HG02885 (cell line): ENCODE results near the gene JAKMIP3.

Source experiments
- ATAC-seq: cut with Tn5 transposase; IDR thresholded peaks from one replicate; pipeline ENCODE4 v1.9.1; 2021; ENCODE audit warnings: mild to moderate bottlenecking; ENCODE audit not compliant: unreplicated experiment, poor library complexity

JAKMIP3 gene

GRCh38 chr10:132065491-132066105 lies at the start of gene JAKMIP3:
TSS of gene JAKMIP3 (plus strand) at chr10:132065946. CDS start at chr10:132104809, 38,863 bp downstream.
- no peak for ATAC-seq

- no peak for ATAC-seq
Measured at GRCh38 chr10:132016514-132016913, 49.2 kb upstream of the JAKMIP3 start.

- no peak for ATAC-seq
Measured at GRCh38 chr10:132018446-132018845, 47.3 kb upstream of the JAKMIP3 start.

- no peak for ATAC-seq
Measured at GRCh38 chr10:132019366-132019765, 46.4 kb upstream of the JAKMIP3 start.

- ATAC-seq, result no peak
Measured at GRCh38 chr10:132020456-132020855, 45.3 kb upstream of the JAKMIP3 start.

- no peak for ATAC-seq
Measured at GRCh38 chr10:132021046-132021445, 44.7 kb upstream of the JAKMIP3 start.

GRCh38 chr10:132021504-132022143 lies 44.1 kb upstream of the JAKMIP3 start:
- no peak for ATAC-seq

- no peak for ATAC-seq
Measured at GRCh38 chr10:132022241-132022640, 43.5 kb upstream of the JAKMIP3 start.

- peak; percentile 72 for ATAC-seq
Measured at GRCh38 chr10:132023092-132023811, 42.5 kb upstream of the JAKMIP3 start.

GRCh38 chr10:132027423-132027983 lies 38.2 kb upstream of the JAKMIP3 start:
- no peak for ATAC-seq

- ATAC-seq, result no peak
Measured at GRCh38 chr10:132028706-132029105, 37.0 kb upstream of the JAKMIP3 start.

GRCh38 chr10:132030898-132031463 lies 34.8 kb upstream of the JAKMIP3 start:
- ATAC-seq, result no peak

GRCh38 chr10:132033632-132034031 lies 32.1 kb upstream of the JAKMIP3 start:
- no peak for ATAC-seq

- ATAC-seq, result no peak
Measured at GRCh38 chr10:132035476-132035875, 30.3 kb upstream of the JAKMIP3 start.

GRCh38 chr10:132036153-132036886 lies 29.4 kb upstream of the JAKMIP3 start:
- ATAC-seq, result no peak

- no peak for ATAC-seq
Measured at GRCh38 chr10:132036887-132037675, 28.7 kb upstream of the JAKMIP3 start.

GRCh38 chr10:132037676-132037975 lies 28.1 kb upstream of the JAKMIP3 start:
- no peak for ATAC-seq

GRCh38 chr10:132039371-132039770 lies 26.4 kb upstream of the JAKMIP3 start:
- no peak for ATAC-seq

GRCh38 chr10:132040046-132040445 lies 25.7 kb upstream of the JAKMIP3 start:
- ATAC-seq, result no peak

GRCh38 chr10:132041340-132041739 lies 24.4 kb upstream of the JAKMIP3 start:
- ATAC-seq, result no peak
